ENCODE data around the gene MACC1. TPM values are rescaled to one million over a fixed set of nuclear protein-coding genes. Genes with fewer than 3 reads are reported as not detected.

The MACC1 gene
- polyA plus RNA-seq, 1 of the 3 experiments (the other 2 are of a cell fraction), result not detected

GRCh38 chr7:20140291-20141001 lies 76.7 kb downstream of the MACC1 start:
- 64% methylated on average over 4 of the region's 4 CpGs for WGBS (ENCODE audit: low lambda C conversion rate)
- ChIA-PET POLR2A (no interaction called here), CTCF (interaction anchor here (1.9 kb wide), 1 partner anchor 32 kb away, joined by 5 read pairs; no protein-coding TSS in a partner anchor)
- no peak overlapping the region for H3K4me2 ChIP-seq
- H3K27ac ChIP-seq (ENCODE audit: low read depth in 2 of 2, low read length in 1 of 2), result no peak overlapping the region
- no peaks in the 10 kb centered on the region for H3K9me2 ChIP-seq
- TF ChIP-seq NFIC (IDR thresholded peaks at IDR 0.05; ENCODE audit: borderline replicate concordance), result no peak
- TF ChIP-seq YY1 (IDR thresholded peaks at IDR 0.05; ENCODE audit: low read depth), result no peak
- TF ChIP-seq USF2 (IDR thresholded peaks at IDR 0.05; ENCODE audit: borderline replicate concordance, low read depth, low read length), result no peak
- TF ChIP-seq ZBTB33 (IDR thresholded peaks at IDR 0.05; ENCODE audit: borderline replicate concordance, low read depth), result no peak
- TF ChIP-seq FOXJ3 (CRISPR knock-in tag; IDR thresholded peaks at IDR 0.05), result no peak
- TF ChIP-seq MEF2A (IDR thresholded peaks at IDR 0.05; ENCODE audit: borderline replicate concordance, low read depth), result no peak
- TF ChIP-seq GATA2 (CRISPR knock-in tag; IDR thresholded peaks at IDR 0.05), result no peak
- TF ChIP-seq TEAD4 (IDR thresholded peaks at IDR 0.05; ENCODE audit: borderline replicate concordance, insufficient read depth), result no peak
- H3K36me3 ChIP-seq (replicated peaks in 1 of 2; ENCODE audit: control insufficient read depth in 1 of 2, insufficient read depth in 2 of 2, low read length in 1 of 2), result no peaks in the 10 kb centered on the region
- H3K9me3 ChIP-seq, result no peaks in the 10 kb centered on the region
- peaks cover 3% of the 10 kb centered on the region for H3F3A ChIP-seq (replicated peaks; ENCODE audit: insufficient read depth)
- H3K4me3 ChIP-seq (ENCODE audit: low read depth in 2 of 2, low read length in 1 of 2), result no peak overlapping the region
- no peaks in the 10 kb centered on the region for H3K27me3 ChIP-seq (ENCODE audit: insufficient read depth)
- H3K79me2 ChIP-seq (ENCODE audit: insufficient read depth), result no peaks in the 10 kb centered on the region
- DNase-seq, result peak; percentile 9
- H3K9ac ChIP-seq, result no peak overlapping the region
- no peak overlapping the region for H2AFZ ChIP-seq (ENCODE audit: low read depth)
- H4K20me1 ChIP-seq (ENCODE audit: insufficient read depth), result no peaks in the 10 kb centered on the region
- peaks cover 0 to 2% of the 10 kb centered on the region in 2 experiments; a peak in 1 of 4 replicates for H3K4me1 ChIP-seq (ENCODE audit: control insufficient read depth in 1 of 2, insufficient read depth in 2 of 2, low read depth in 1 of 2, low read length in 1 of 2)

- Histone ChIP-seq H3K4me3 (ENCODE audit: low read depth in 2 of 2, low read length in 1 of 2) (no peak overlapping the region), H3K9me2 (no peaks in the 10 kb centered on the region), H3K9ac (no peak overlapping the region), H3K36me3 (replicated peaks in 1 of 2; ENCODE audit: control insufficient read depth in 1 of 2, insufficient read depth in 2 of 2, low read length in 1 of 2) (no peaks in the 10 kb centered on the region), H4K20me1 (ENCODE audit: insufficient read depth) (no peaks in the 10 kb centered on the region), H3F3A (replicated peaks; ENCODE audit: insufficient read depth) (peaks cover 3% of the 10 kb centered on the region), H2AFZ (ENCODE audit: low read depth) (no peak overlapping the region), H3K27me3 (ENCODE audit: insufficient read depth) (no peaks in the 10 kb centered on the region), H3K9me3 (no peaks in the 10 kb centered on the region), H3K4me2 (no peak overlapping the region), H3K4me1 (ENCODE audit: control insufficient read depth in 1 of 2, insufficient read depth in 2 of 2, low read depth in 1 of 2, low read length in 1 of 2) (peaks cover 0 to 2% of the 10 kb centered on the region in 2 experiments; a peak in 1 of 4 replicates), H3K27ac (ENCODE audit: low read depth in 2 of 2, low read length in 1 of 2) (no peak overlapping the region), H3K79me2 (ENCODE audit: insufficient read depth) (no peaks in the 10 kb centered on the region)
- ChIA-PET CTCF (no interaction called here), POLR2A (no interaction called here)
- 89% methylated on average over 2 of the region's 2 CpGs for WGBS (ENCODE audit: low lambda C conversion rate)
- no peak for DNase-seq
- TF ChIP-seq POLR2AphosphoS5 (IDR thresholded peaks at IDR 0.05; ENCODE audit: low read depth, low read length) (no peak), TAF1 (IDR thresholded peaks at IDR 0.05; ENCODE audit: borderline replicate concordance, low read depth, low read length) (no peak), MXI1 (IDR thresholded peaks at IDR 0.05; ENCODE audit: low read depth, low read length) (no peak), ZBTB33 (IDR thresholded peaks at IDR 0.05; ENCODE audit: borderline replicate concordance, low read depth) (no peak), NFIC (IDR thresholded peaks at IDR 0.05; ENCODE audit: borderline replicate concordance) (no peak), EP300 (IDR thresholded peaks at IDR 0.05; ENCODE audit: borderline replicate concordance in 1 of 2, low read depth in 1 of 2, low read length in 1 of 2) (no peak), USF1 (IDR thresholded peaks at IDR 0.05; ENCODE audit: borderline replicate concordance, low read depth) (no peak), FOXJ3 (CRISPR knock-in tag; IDR thresholded peaks at IDR 0.05) (no peak), EZH2phosphoT487 (IDR thresholded peaks at IDR 0.05; ENCODE audit: borderline replicate concordance, low read depth) (no peak), CHD2 (IDR thresholded peaks at IDR 0.05; ENCODE audit: low read length, partially characterized antibody) (no peak)
- TF ChIP-seq, protein P1, sequence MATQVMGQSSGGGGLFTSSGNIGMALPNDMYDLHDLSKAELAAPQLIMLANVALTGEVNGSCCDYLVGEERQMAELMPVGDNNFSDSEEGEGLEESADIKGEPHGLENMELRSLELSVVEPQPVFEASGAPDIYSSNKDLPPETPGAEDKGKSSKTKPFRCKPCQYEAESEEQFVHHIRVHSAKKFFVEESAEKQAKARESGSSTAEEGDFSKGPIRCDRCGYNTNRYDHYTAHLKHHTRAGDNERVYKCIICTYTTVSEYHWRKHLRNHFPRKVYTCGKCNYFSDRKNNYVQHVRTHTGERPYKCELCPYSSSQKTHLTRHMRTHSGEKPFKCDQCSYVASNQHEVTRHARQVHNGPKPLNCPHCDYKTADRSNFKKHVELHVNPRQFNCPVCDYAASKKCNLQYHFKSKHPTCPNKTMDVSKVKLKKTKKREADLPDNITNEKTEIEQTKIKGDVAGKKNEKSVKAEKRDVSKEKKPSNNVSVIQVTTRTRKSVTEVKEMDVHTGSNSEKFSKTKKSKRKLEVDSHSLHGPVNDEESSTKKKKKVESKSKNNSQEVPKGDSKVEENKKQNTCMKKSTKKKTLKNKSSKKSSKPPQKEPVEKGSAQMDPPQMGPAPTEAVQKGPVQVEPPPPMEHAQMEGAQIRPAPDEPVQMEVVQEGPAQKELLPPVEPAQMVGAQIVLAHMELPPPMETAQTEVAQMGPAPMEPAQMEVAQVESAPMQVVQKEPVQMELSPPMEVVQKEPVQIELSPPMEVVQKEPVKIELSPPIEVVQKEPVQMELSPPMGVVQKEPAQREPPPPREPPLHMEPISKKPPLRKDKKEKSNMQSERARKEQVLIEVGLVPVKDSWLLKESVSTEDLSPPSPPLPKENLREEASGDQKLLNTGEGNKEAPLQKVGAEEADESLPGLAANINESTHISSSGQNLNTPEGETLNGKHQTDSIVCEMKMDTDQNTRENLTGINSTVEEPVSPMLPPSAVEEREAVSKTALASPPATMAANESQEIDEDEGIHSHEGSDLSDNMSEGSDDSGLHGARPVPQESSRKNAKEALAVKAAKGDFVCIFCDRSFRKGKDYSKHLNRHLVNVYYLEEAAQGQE (IDR thresholded peaks at IDR 0.05; ENCODE audit: low read depth, low read length), result no peak
Measured at GRCh38 chr7:20136647-20137046, 80.5 kb downstream of the MACC1 start.
